HG02840 (cell line): ENCODE data around the gene ASS1.

ENCODE experiments used
- ATAC-seq: cut with Tn5 transposase; IDR thresholded peaks from one replicate; pipeline ENCODE4 v1.9.1; 2021; ENCODE audit warnings: mild to moderate bottlenecking, moderate library complexity, moderate number of reproducible peaks; ENCODE audit not compliant: unreplicated experiment, low FRiP score

Gene ASS1

GRCh38 chr9:130491830-130492482, 47.2 kb downstream of the ASS1 start:
- ATAC-seq = no peak

GRCh38 chr9:130493021-130493420, 48.3 kb downstream of the ASS1 start:
- ATAC-seq = no peak

DNA sequence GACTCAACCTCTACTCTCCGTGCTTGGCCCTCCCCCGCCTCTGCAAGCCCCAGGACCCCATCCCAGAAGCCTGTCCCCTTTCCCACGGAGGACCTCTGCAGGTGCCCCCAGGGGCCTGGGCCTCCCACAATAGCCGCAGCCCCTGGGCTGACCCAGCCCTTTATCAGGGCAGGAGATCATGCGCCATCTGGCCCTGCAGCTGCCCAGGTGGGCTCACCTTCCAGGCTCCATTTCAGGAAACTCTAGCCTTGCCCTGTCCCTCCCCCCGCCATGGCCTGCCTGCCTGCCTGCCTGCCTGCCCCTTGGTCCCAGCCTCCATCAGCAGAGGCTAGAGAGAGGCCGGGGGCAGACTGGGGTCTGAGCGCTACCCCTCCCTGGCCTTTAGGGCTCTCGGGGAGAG, 48.7 kb downstream of the ASS1 start:
- ATAC-seq = no peak

DNA sequence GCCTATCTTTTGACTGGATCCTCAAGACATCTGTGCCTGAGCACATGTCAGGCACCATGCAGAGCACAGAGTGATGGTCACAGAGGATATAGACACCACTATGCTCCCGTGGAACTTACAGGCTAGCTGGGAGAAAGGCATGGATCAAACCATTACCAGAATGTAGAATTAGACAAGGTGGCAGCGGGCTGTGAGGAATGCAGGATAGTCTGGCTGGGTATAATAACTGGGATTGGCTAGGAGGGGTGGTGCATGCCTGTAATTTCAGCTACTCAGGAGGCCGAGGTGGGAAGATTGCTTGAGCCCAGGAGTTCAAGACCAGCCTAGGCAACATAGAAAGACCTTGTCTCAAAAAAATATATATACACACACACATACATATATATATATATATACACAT, 50.3 kb downstream of the ASS1 start:
- ATAC-seq = no peak

DNA sequence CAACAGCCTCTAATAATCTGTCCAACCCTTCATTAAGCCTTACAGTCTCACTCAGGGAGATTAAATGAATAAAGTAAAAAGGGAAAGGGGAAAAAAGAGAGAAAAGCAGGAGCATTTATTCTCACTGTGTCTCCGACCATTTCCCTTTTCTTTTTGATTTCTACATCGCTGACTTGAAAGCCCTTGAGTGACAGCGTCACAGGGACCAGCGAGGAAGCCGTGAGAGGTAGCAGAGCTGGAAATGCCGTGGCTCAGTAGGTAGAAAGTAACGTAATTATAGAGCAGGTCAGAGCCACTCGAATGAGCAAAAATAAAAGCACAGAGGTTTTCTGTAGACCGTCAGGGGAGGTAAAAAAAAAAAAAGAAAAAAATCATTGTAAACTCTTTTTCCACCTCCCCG, 52.4 kb downstream of the ASS1 start:
- no peak for ATAC-seq

DNA sequence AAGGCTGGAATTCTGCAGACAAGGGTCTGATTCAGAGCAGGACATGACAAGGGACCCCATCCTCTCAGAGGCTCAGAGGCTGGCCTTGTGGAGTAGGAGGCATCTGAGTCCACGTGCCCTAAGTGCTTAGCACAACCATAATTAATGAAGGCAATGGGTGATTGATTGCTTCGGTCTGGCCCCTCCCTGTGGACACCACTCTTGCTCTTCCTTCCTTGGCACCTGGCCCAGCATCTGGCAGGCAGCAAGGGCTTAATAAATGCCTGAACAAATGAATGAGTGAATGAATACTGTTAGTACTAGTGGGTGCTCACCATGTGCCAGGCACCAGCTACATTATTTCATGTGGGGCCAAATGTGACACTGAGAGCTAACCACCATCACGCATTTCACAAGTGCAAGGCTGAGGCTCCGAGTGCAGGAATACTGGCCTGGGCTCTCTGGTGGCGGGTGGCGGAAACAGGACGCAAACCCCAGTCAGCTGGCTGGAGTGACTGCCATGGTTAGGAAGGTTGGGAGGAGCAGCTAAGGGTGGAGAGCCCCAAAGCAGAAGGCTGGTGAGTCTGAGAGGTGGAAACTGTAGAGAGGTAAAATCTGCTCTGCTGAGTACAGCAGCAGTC, 53.6 kb downstream of the ASS1 start:
- ATAC-seq = no peak

DNA sequence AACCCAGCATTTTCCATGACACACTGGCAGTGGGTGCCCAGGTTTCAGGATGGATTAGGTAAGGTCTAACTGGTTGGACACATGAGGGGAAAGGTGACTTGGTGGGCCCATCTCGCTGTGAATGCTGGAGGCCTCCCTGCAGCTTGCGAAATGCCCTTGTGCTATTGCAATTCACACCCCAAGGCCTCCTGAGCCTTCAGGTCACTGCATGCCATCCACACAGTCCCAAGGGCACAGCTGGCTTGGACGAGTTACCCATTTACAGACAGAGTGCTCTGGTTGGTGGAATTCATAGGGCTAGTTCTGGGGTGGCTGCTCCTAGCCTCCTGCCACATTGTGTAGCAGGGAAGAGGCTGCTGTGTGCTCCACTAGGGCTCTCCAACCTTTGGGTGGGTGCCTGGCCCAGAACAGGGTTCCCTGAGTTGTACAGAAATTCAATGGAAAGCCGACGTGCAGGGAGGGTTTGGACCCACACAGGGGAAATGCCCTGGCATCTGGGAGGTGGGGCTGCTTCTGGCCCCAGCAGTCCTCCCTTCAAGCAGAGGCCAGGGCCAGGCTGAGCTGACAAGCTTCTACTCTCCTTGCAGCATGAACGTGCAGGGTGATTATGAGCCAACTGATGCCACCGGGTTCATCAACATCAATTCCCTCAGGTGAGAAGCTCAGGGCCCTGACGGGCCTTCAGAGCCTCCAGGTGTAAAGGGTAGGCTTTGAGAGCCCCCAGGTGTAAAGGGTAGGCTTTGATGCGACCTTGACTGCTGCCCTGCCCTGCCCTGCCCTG, 54.3 kb downstream of the ASS1 start:
- no peak for ATAC-seq

GRCh38 chr9:130499804-130500263, 55.1 kb downstream of the ASS1 start:
- no peak for ATAC-seq

DNA sequence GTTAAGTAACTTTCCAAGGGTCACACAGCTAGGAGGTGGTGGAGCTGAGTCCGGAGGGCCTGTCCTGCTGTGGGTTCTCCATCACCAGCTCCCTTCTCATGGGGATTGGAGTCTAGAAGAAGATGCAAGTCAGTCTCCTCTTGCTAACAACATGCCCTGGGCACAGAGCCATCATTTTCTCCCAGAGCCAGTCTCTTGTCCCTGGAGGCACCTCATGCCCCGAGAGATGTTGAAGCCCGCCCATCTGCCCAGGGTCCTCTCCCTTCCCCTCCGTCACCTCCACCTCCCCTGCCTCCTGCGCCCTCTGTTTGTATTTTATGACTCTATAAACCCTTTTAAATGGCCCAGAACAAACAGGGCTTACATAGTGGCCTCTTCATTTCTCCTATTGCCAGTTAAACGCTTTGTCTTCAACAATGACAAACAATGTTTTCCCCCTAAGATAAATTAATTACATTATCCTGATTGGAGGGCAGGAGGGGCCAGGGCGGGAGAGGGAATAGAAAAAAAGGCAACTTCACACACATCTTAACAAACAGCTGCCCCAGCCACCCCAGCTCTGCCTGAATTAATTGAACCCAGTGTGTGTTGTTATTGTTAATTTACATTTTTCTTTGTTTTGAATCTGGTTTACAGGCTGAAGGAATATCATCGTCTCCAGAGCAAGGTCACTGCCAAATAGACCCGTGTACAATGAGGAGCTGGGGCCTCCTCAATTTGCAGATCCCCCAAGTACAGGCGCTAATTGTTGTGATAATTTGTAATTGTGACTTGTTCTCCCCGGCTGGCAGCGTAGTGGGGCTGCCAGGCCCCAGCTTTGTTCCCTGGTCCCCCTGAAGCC, 55.8 kb downstream of the ASS1 start:
- ATAC-seq = no peak

- ATAC-seq = no peak
These were observed 56.9 kb downstream of the ASS1 start for GRCh38 chr9:130501639-130502038.

GRCh38 chr9:130508218-130508617, 63.5 kb downstream of the ASS1 start:
- no peak for ATAC-seq

GRCh38 chr9:130512199-130512598, 67.4 kb downstream of the ASS1 start:
- no peak for ATAC-seq

- ATAC-seq = no peak
These were observed 68.3 kb downstream of the ASS1 start for GRCh38 chr9:130513078-130513477.

DNA sequence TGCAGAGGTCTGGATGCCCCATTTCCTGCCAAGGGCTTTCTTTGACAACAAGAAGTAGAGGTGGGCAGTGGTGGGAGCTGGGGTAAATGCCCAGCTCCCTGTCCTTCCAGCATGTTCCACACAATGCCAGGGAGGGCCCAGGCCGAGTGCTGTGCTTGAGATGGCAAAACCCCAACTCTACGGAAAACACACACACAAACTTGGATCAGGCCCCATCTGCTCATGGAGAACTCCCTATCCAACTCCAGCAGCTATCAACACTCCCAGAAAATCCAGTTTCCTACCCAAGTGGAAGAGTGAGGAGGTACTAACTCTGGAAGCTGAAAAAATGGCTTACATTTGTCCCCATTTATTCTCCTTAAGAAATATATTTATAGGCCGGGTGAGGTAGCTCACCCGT, 73.5 kb downstream of the ASS1 start:
- no peak for ATAC-seq

DNA sequence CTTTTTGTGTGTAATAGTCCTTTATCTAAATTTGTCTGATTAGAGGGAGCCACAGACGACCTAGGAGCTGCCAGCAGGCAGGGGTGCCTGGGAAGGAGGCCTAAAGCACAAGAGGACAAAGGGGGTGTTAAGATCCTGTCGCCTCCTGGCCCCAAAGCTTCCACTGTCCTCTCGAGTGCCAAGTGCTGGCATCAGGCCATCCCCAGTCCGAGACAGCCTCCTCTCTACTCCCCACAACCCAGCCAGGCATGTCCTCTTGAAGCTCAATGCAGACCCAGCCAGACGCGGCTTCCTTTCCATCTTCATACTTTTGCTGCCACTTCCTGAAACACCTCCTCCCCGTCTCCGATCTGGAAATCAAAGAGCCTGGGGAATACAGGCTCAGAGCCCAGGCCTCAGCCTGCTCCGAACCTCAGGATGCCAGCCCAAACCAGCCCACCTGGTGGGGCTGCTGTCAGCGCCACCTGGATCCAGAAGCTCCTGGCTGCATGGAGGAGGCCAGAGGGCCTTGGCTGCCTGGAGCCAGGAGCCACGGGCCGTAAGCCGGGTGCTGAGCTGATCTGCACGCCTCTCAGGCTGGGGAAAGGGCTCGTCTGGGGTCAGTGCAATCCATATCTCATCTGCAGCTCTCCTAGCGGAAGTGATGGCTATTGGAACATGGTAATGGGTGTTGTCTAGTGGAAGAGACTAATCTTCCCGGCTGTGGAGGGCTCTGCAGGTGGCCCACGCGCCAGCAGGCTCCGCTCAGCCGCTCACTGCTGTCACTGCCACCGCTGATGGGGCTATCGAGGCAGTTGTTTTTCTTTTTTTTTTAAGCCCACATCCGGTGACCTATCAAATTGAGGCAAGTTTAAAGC, 74.4 kb downstream of the ASS1 start:
- no peak for ATAC-seq

DNA sequence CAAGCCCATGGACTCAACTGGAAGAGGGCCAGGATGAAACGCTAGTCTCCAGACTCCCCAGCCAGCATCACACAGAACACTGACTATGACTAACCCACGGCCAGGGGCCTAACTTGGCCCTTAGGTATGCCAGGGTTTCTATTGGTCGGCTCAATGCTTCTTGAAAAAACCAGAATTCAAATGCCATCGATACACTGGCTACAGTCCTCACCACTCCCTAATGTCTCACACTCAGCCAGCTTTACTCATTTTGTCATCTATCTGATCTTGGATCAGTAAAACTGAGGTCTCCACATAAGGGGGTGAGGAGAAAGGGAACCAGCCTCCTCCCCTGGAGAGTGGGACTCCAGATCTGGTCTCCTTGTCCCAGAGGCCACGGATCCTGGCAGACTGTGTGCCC, 75.2 kb downstream of the ASS1 start:
- ATAC-seq = no peak

DNA sequence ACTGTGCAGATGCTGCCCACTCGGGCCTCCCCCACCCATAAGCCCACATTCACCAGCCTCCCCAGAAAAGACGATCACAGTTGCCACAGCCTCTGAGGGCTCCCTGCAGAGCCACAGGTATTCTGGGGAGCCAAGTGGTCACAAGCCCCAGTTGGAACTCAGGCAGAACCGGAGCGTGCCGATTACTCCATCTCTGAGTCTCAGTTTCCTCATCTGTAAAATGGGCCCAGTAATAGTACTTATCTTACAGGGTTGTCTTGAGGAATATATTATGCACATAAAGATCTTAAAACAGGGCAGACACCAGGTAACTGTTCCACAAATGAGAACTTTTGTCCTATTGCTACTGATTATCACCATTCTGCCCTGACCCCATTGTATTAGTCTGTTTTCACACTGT, 77.0 kb downstream of the ASS1 start:
- no peak for ATAC-seq

DNA sequence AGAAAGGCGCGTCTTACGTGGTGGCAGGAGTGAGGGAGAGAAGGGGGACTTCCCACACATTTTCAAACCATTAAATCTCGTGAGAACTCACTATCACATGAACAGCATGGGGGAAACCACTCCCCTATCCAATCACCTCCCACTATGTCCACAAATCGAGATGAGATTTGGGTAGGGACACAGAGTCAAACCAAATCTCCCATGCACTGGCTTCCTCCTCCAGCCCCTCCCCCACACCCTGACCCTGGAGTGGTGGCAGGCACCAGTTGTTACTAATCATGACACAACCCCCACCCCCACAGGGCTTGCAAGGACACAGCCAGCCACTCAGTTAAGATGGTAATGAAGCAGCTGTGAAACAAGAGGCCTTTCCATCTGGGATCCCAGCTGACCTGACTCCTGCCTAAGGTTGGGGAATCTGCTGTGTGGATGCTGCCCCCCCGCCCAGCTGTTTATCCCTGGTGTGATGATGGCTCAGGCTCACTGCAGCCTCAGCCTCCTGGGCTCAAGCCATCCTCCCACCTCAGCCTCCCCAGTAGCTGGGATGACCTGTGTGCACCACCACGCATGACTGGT, 77.6 kb downstream of the ASS1 start:
- no peak for ATAC-seq

DNA sequence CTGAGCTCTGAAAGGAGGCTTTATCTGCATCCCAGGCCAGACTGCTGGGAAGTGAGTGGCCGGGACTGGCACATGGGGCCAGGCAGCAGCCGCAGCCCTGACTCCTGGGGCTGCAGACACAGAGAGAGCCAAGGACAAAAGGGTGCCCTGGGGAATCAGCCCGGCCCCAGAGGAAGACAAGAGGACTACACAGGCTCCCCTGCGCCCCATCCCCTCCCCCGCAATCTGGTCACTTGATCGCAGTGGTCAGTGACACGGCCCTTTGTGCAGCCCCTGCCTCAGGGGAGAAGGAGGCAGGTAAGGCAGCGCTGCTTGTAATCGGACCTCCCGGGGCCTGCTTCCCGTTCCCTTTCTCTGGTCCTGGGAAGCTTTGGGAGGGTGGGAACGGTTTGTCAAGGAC, 79.2 kb downstream of the ASS1 start:
- no peak for ATAC-seq
